GM18951 (cell line): ENCODE results near the gene UNK.
"Not testable (repeated sequence)": the region's sequence is repeated elsewhere in the genome, so short reads cannot be mapped to it uniquely, and the experiment has no call there.

Source experiments
- POLR2A ChIP-seq: IDR thresholded peaks from 4 replicates; pipeline ENCODE4 v1.6.1; 2011; ENCODE audit warnings: mild to moderate bottlenecking; ENCODE audit not compliant: insufficient read length, insufficient read depth; ENCODE audit errors: extremely low read depth
- in situ Hi-C: fragments of 300-500 bp; cut with MboI; formaldehyde crosslinking; loops from one replicate; pipeline ENCODE4 v1.12.0; 2022; ENCODE audit warnings: low sequenced_read_pairs, mixed read lengths, inconsistent platforms; ENCODE audit not compliant: unreplicated experiment

The UNK gene

GRCh38 chr17:75849279-75849646 lies 64.7 kb downstream of the UNK start:
- TF ChIP-seq POLR2A, result no peak
- in situ Hi-C loops, result no loop called here

GRCh38 chr17:75849724-75850123 lies 65.1 kb downstream of the UNK start:
- no peak for TF ChIP-seq POLR2A
- in situ Hi-C loops, result no loop called here

GRCh38 chr17:75850928-75851692 lies 66.5 kb downstream of the UNK start:
- TF ChIP-seq POLR2A, result no peak
- in situ Hi-C loops, result no loop called here

GRCh38 chr17:75851693-75851991 lies 67.0 kb downstream of the UNK start:
- in situ Hi-C loops, result not testable (repeated sequence)

GRCh38 chr17:75853433-75853832 lies 68.8 kb downstream of the UNK start:
- in situ Hi-C loops, result no loop called here
- no peak for TF ChIP-seq POLR2A

- in situ Hi-C loops, result no loop called here
- TF ChIP-seq POLR2A, result no peak
These were observed 69.6 kb downstream of the UNK start for GRCh38 chr17:75854101-75854748.

GRCh38 chr17:75854881-75855309 lies 70.3 kb downstream of the UNK start:
- TF ChIP-seq POLR2A, result no peak
- in situ Hi-C loops, result no loop called here

- TF ChIP-seq POLR2A, result peak; percentile 98
- in situ Hi-C loops, result no loop called here
These were observed 70.9 kb downstream of the UNK start, which contains the start of gene WBP2 for GRCh38 chr17:75855310-75856061. TSS of gene WBP2 (minus strand) at chr17:75855335. CDS start at chr17:75855297, 38 bp downstream.

GRCh38 chr17:75856062-75856756 lies 71.6 kb downstream of the UNK start:
- TF ChIP-seq POLR2A, result no peak
- in situ Hi-C loops, result no loop called here

- in situ Hi-C loops, result not testable (repeated sequence)
These were observed 74.8 kb downstream of the UNK start for GRCh38 chr17:75859358-75859757.

- in situ Hi-C loops, result no loop called here
These were observed 77.3 kb downstream of the UNK start for GRCh38 chr17:75861927-75862317.

GRCh38 chr17:75864448-75864871 lies 79.9 kb downstream of the UNK start:
- in situ Hi-C loops, result no loop called here
- no peak for TF ChIP-seq POLR2A

More at GRCh38 chr17:75861927-75862317, 77.3 kb downstream of the UNK start:
- TF ChIP-seq POLR2A, result no peak

GRCh38 chr17:75864887-75865286 lies 80.3 kb downstream of the UNK start:
- in situ Hi-C loops, result not testable (repeated sequence)

GRCh38 chr17:75865404-75866188 lies 81.0 kb downstream of the UNK start:
- in situ Hi-C loops, result not testable (repeated sequence)

- in situ Hi-C loops, result not testable (repeated sequence)
These were observed 84.2 kb downstream of the UNK start for GRCh38 chr17:75868730-75869281.
